ENCODE data around the gene SLU7. TPM values are rescaled to one million over a fixed set of nuclear protein-coding genes. Genes with fewer than 3 reads are reported as not detected.
A peak's percentile ranks its signal among the peaks of the same experiment; 100 is the strongest.

Gene SLU7
- total RNA-seq, 1 donor from 2014 or later = 48.4 TPM

DNA sequence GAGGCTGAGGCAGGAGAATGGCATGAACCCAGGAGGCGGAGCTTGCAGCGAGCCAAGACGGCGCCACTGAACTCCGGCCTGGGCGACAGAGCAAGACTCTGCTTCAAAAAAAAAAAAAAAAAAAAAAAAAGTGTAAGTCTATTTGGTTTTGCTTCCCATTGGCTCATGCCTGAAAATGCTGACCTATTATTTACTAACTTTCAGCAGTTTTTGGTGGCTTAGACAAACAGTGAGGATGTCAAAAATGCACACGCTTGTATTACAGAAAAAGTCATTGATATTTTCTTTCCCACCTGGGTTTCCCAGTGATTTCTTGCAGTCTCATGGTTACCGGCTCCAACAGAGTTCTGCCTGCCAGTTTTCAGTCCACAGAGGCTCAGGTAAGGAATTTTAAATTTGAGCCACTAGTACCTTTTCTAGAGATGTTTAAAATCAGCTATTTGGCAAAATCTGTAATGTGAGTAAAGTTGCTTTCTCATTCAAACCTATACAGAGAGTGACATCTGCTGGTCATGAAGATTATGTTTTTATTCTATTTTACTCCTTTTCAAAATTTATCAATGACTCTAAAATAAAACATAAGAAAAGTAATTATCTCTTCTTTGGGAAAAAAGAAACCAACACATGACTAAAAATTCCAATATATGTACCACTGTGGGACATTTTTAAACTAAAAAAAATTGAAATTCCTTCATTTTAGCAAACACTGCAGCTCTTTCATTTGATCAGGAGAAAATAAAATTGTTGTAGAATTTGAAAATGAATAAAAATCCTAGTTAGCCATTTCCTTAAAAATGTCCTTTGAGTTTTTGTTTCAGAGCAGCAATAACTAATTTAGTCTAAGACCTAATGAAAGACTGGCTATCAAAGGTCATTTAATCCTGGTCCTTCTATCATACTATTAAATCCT, 27.8 kb downstream of the SLU7 start:
- Histone ChIP-seq H3K79me2 (ENCODE audit: insufficient read depth, low read length) (peaks cover 4% of the 10 kb centered on the region), H3K36me3 (ENCODE audit: insufficient read depth, low read length) (no peaks in the 10 kb centered on the region), H3K27ac (ENCODE audit: low read depth, low read length) (no peak overlapping the region), H3K4me1 (ENCODE audit: insufficient read depth, low read length) (no peaks in the 10 kb centered on the region), H4K20me1 (ENCODE audit: insufficient read depth, low read length) (no peaks in the 10 kb centered on the region), H3K9me3 (ENCODE audit: insufficient read depth, low read depth, low read length) (no peaks in the 10 kb centered on the region), H3K27me3 (ENCODE audit: insufficient read depth, low read length) (no peaks in the 10 kb centered on the region), H2AFZ (ENCODE audit: low read depth, low read length) (no peak overlapping the region), H3K4me2 (ENCODE audit: low read length) (no peak overlapping the region), H3K9ac (ENCODE audit: low read length) (no peak overlapping the region), H3K4me3 (ENCODE audit: insufficient read depth, low read depth, low read length) (no peak overlapping the region)
- Mint-ChIP-seq H3K9me3 (ENCODE audit: unreplicated experiment) (peaks cover 14% of the 10 kb centered on the region), H3K36me3 (ENCODE audit: low read depth, unreplicated experiment) (peaks cover 2% of the 10 kb centered on the region), H3K27me3 (ENCODE audit: low read depth, unreplicated experiment) (no peaks in the 10 kb centered on the region), H3K4me1 (ENCODE audit: low read depth, unreplicated experiment) (no peaks in the 10 kb centered on the region), H3K27ac (ENCODE audit: unreplicated experiment) (no peak overlapping the region), H3K4me3 (ENCODE audit: unreplicated experiment) (no peak overlapping the region)
- FAIRE-seq (peak; percentile 71), DNase-seq (ENCODE audit: low read depth) (peak; percentile 16)
- TF ChIP-seq EZH2 (IDR thresholded peaks at IDR 0.05; ENCODE audit: insufficient read depth, low read length) = no peak
- TF ChIP-seq, protein P1, sequence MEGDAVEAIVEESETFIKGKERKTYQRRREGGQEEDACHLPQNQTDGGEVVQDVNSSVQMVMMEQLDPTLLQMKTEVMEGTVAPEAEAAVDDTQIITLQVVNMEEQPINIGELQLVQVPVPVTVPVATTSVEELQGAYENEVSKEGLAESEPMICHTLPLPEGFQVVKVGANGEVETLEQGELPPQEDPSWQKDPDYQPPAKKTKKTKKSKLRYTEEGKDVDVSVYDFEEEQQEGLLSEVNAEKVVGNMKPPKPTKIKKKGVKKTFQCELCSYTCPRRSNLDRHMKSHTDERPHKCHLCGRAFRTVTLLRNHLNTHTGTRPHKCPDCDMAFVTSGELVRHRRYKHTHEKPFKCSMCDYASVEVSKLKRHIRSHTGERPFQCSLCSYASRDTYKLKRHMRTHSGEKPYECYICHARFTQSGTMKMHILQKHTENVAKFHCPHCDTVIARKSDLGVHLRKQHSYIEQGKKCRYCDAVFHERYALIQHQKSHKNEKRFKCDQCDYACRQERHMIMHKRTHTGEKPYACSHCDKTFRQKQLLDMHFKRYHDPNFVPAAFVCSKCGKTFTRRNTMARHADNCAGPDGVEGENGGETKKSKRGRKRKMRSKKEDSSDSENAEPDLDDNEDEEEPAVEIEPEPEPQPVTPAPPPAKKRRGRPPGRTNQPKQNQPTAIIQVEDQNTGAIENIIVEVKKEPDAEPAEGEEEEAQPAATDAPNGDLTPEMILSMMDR (IDR thresholded peaks at IDR 0.05; ENCODE audit: insufficient read depth, low read depth, low read length) = peak; percentile 48

DNA sequence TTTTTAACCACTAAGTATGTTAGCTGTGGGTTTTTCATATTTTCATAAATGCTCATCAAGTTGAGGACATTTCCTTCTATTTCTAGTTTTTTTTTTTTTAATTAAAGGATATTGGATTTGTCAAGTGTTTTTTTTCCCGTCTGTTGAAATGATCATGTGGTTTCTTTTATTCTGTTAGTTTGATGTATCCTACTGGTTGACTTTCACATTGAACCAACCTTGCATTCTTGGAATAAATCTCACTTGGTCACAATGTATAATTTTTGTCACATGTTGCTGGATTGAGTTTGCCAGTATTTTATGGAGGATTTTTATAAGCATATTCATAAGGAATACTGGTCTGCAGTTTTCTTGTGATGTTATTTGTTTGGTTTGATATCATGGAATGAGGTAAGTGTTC, 31.4 kb downstream of the SLU7 start:
- Mint-ChIP-seq H3K27ac (ENCODE audit: unreplicated experiment) (no peak overlapping the region), H3K4me1 (ENCODE audit: low read depth, unreplicated experiment) (no peaks in the 10 kb centered on the region), H3K9me3 (ENCODE audit: unreplicated experiment) (peaks cover 17% of the 10 kb centered on the region), H3K4me3 (ENCODE audit: unreplicated experiment) (no peak overlapping the region), H3K36me3 (ENCODE audit: low read depth, unreplicated experiment) (peaks cover 2% of the 10 kb centered on the region), H3K27me3 (ENCODE audit: low read depth, unreplicated experiment) (no peaks in the 10 kb centered on the region)
- Histone ChIP-seq H4K20me1 (ENCODE audit: insufficient read depth, low read length) (no peaks in the 10 kb centered on the region), H2AFZ (ENCODE audit: low read depth, low read length) (no peak overlapping the region), H3K27me3 (ENCODE audit: insufficient read depth, low read length) (no peaks in the 10 kb centered on the region), H3K27ac (ENCODE audit: low read depth, low read length) (no peak overlapping the region), H3K4me3 (ENCODE audit: insufficient read depth, low read depth, low read length) (no peak overlapping the region), H3K36me3 (ENCODE audit: insufficient read depth, low read length) (no peaks in the 10 kb centered on the region), H3K4me1 (ENCODE audit: insufficient read depth, low read length) (no peaks in the 10 kb centered on the region), H3K9me3 (ENCODE audit: insufficient read depth, low read depth, low read length) (no peaks in the 10 kb centered on the region), H3K4me2 (ENCODE audit: low read length) (no peak overlapping the region), H3K79me2 (ENCODE audit: insufficient read depth, low read length) (no peaks in the 10 kb centered on the region), H3K9ac (ENCODE audit: low read length) (no peak overlapping the region)
- no peak for DNase-seq (ENCODE audit: low read depth)
- no peak for TF ChIP-seq EZH2 (IDR thresholded peaks at IDR 0.05; ENCODE audit: insufficient read depth, low read length)
- TF ChIP-seq, protein P1 (IDR thresholded peaks at IDR 0.05; ENCODE audit: insufficient read depth, low read depth, low read length) = no peak
- FAIRE-seq = no peak

DNA sequence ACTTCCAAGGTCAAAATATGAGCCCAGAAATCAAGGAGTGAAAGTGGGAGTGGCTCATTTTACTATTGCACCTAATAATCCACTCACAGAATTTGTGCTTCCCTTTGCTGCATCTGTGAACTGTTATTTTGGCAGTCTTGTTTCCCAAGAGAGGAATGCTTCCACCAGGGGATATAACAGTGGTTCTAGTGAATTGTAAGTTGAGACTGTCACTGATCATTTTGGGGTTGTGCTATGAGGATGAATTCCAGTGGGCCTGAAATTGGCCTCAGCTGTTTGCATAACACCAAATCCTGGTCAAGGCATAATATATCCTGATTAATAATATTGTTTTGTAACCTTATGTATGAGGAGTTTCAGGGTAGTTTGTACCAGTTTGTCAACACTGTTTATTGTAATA, 33.4 kb downstream of the SLU7 start:
- Mint-ChIP-seq H3K4me3 (ENCODE audit: unreplicated experiment) (no peak overlapping the region), H3K27ac (ENCODE audit: unreplicated experiment) (no peak overlapping the region), H3K27me3 (ENCODE audit: low read depth, unreplicated experiment) (peaks cover 8% of the 10 kb centered on the region), H3K36me3 (ENCODE audit: low read depth, unreplicated experiment) (peaks cover 2% of the 10 kb centered on the region), H3K4me1 (ENCODE audit: low read depth, unreplicated experiment) (no peaks in the 10 kb centered on the region), H3K9me3 (ENCODE audit: unreplicated experiment) (peaks cover 17% of the 10 kb centered on the region)
- Histone ChIP-seq H3K79me2 (ENCODE audit: insufficient read depth, low read length) (no peaks in the 10 kb centered on the region), H3K9me3 (ENCODE audit: insufficient read depth, low read depth, low read length) (no peaks in the 10 kb centered on the region), H3K4me1 (ENCODE audit: insufficient read depth, low read length) (no peaks in the 10 kb centered on the region), H4K20me1 (ENCODE audit: insufficient read depth, low read length) (no peaks in the 10 kb centered on the region), H3K4me3 (ENCODE audit: insufficient read depth, low read depth, low read length) (no peak overlapping the region), H3K4me2 (ENCODE audit: low read length) (no peak overlapping the region), H3K27me3 (ENCODE audit: insufficient read depth, low read length) (no peaks in the 10 kb centered on the region), H3K9ac (ENCODE audit: low read length) (no peak overlapping the region), H3K36me3 (ENCODE audit: insufficient read depth, low read length) (no peaks in the 10 kb centered on the region), H3K27ac (ENCODE audit: low read depth, low read length) (no peak overlapping the region), H2AFZ (ENCODE audit: low read depth, low read length) (no peak overlapping the region)
- TF ChIP-seq, protein P1 (IDR thresholded peaks at IDR 0.05; ENCODE audit: insufficient read depth, low read depth, low read length) = no peak
- no peak for TF ChIP-seq EZH2 (IDR thresholded peaks at IDR 0.05; ENCODE audit: insufficient read depth, low read length)
- FAIRE-seq (no peak), DNase-seq (ENCODE audit: low read depth) (no peak)
